Sigmoid colon (tissue), 7 donors: Measurements from ENCODE around the gene SCAF4. TPM values are rescaled to one million over a fixed set of nuclear protein-coding genes. Genes with fewer than 3 reads are reported as not detected.

Source experiments
- DNase-seq: peaks from one replicate; pipeline ENCODE4 v3.0.0-alpha.2; 2019
- H3K27ac ChIP-seq, 4 donors: fragments of 200-600 bp; sonication (generic); one replicate each; pipeline ENCODE4 v1.5.1; 2016 to 2019; ENCODE audit warnings: mild to moderate bottlenecking in 1 of 4
- H3K27me3 ChIP-seq, 3 donors: fragments of 200-600 bp; sonication (generic); one replicate each; pipeline ENCODE4 v1.5.1; 2019; ENCODE audit warnings: mild to moderate bottlenecking in 1 of 3
- H3K36me3 ChIP-seq, 4 donors: fragments of 200-600 bp; sonication (generic); one replicate each; pipeline ENCODE4 v1.5.1; 2016 to 2019
- H3K4me1 ChIP-seq, 4 donors: fragments of 200-600 bp; sonication (generic); one replicate each; pipeline ENCODE4 v1.5.1; 2017 to 2019
- H3K4me3 ChIP-seq, 4 donors: fragments of 200-600 bp; sonication (generic); one replicate each; pipeline ENCODE4 v1.5.1; 2017 to 2019; ENCODE audit warnings: mild to moderate bottlenecking in 2 of 4, moderate library complexity in 1 of 4
- H3K9me3 ChIP-seq, 4 donors: fragments of 200-600 bp in 3 of 4; sonication (generic) in 3 of 4; one replicate each; pipeline versions ENCODE4 v1.5.1 to v1.6.1; 2013 to 2019
- CTCF ChIP-seq, 4 experiments: fragments of 450-650 bp in 3 of 4; fragments of 200-600 bp in 1 of 4; IDR thresholded peaks; one replicate each; pipeline ENCODE4 v1.5.1; 2016 to 2019; ENCODE audit warnings: antibody characterized with exemption in 4 of 4, mild to moderate bottlenecking in 3 of 4, moderate library complexity in 2 of 4
- EP300 ChIP-seq, 4 donors: sonication (generic); formaldehyde crosslinking; IDR thresholded peaks; one replicate each; pipeline ENCODE4 v1.6.1; 2017; ENCODE audit warnings: antibody characterized with exemption in 4 of 4
- POLR2A ChIP-seq, 2 donors: fragments of 450-650 bp; IDR thresholded peaks; one replicate each; pipeline ENCODE4 v1.6.1; 2016; ENCODE audit warnings: antibody characterized with exemption in 2 of 2, mild to moderate bottlenecking in 2 of 2, moderate library complexity in 2 of 2
- POLR2AphosphoS5 ChIP-seq, 4 donors: sonication (generic); formaldehyde crosslinking; IDR thresholded peaks; one replicate each; pipeline ENCODE4 v1.6.1; 2017; ENCODE audit warnings: antibody characterized with exemption in 4 of 4
- WGBS, 2 donors: extraction: QIAGEN DNeasy Blood & Tissue Kit; methylation state at CpG; one replicate each; pipeline ENCODE4 v1.1.7; 2013; 5-methylcytosine and 5-hydroxymethylcytosine counted together
- intact Hi-C: fragments of 100-400 bp; cut with DNase I; formaldehyde crosslinking; loops from one replicate; pipeline ENCODE4 v1.15.1; 2023
- polyA plus RNA-seq, 3 donors: library from polyadenylated mRNA; stranded (reverse); fragments of 200-250 nt; gene quantifications; one replicate each; pipeline ENCODE4 v1.2.3, GENCODE V29; 2013
- total RNA-seq, 4 donors: library from RNA; depleted of rRNA; stranded (reverse); fragments of >200 nt; gene quantifications; one replicate each; pipeline ENCODE4 v1.1.0, GENCODE V29; 2016
- donor health status: healthy with polysubstance abuse.
- donor health status: Bipolar disorder and iron deficiency.
- donor health status: healthy.

Gene SCAF4
- total and polyA plus RNA-seq, 7 donors: 6.0 to 19.1 (median 11.4) TPM

- no peak overlapping the region for H3K27ac ChIP-seq
- intact Hi-C loops: no loop called here
- TF ChIP-seq CTCF (IDR thresholded peaks at IDR 0.05) (no peak), EP300 (IDR thresholded peaks at IDR 0.05) (no peak), POLR2A (IDR thresholded peaks at IDR 0.05) (no peak), POLR2AphosphoS5 (IDR thresholded peaks at IDR 0.05) (no peak)
- no peaks in the 10 kb centered on the region for H3K9me3 ChIP-seq
- H3K36me3 ChIP-seq: no peaks in the 10 kb centered on the region
- H3K27me3 ChIP-seq: no peaks in the 10 kb centered on the region
- 59 to 76% methylated on average over 3 of the region's 3 CpGs for WGBS, 2 donors
- H3K4me3 ChIP-seq: no peak overlapping the region
- peaks cover 3 to 73% (median 51%) of the 10 kb centered on the region in 4 donors for H3K4me1 ChIP-seq
- DNase-seq: no peak
Observed at GRCh38 chr21:31728952-31729351, 3.0 kb downstream of the SCAF4 start.

- DNase-seq: no peak
- intact Hi-C loops: no loop called here
- no peak for TF ChIP-seq POLR2AphosphoS5 (IDR thresholded peaks at IDR 0.05)
- TF ChIP-seq EP300 (IDR thresholded peaks at IDR 0.05): no peak
- TF ChIP-seq CTCF (IDR thresholded peaks at IDR 0.05): no peak
- no peak for TF ChIP-seq POLR2A (IDR thresholded peaks at IDR 0.05)
- no peaks in the 10 kb centered on the region for H3K36me3 ChIP-seq
- no peaks in the 10 kb centered on the region for H3K27me3 ChIP-seq
- H3K4me1 ChIP-seq: peaks cover 3 to 73% (median 48%) of the 10 kb centered on the region in 4 donors
- no peaks in the 10 kb centered on the region for H3K9me3 ChIP-seq
- 87 to 93% methylated on average over 2 of the region's 2 CpGs for WGBS, 2 donors
- no peak overlapping the region for H3K27ac ChIP-seq
- no peak overlapping the region for H3K4me3 ChIP-seq
Observed at GRCh38 chr21:31728191-31728590, 3.7 kb downstream of the SCAF4 start.

DNA sequence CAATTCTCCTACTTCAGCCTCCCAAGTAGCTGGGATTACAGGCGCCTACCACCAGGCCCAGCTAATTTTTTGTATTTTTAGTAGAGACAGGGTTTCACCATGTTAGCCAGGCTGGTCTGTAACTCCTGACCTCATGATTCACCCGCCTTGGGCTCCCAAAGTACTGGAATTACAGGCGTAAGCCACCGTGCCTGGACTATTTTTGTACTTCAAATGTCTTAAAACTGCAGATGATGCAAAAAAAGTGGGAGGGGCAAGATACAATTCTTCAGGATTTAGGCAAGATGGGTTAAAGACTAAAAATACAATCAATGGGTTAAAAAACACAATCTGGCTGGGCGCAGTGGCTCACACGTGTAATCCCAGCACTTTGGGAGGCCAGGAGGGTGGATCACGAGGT, 4.7 kb downstream of the SCAF4 start:
- H3K36me3 ChIP-seq: no peaks in the 10 kb centered on the region
- H3K4me1 ChIP-seq: peaks cover 3 to 74% (median 42%) of the 10 kb centered on the region in 4 donors
- TF ChIP-seq POLR2A (IDR thresholded peaks at IDR 0.05) (no peak), CTCF (IDR thresholded peaks at IDR 0.05) (no peak), EP300 (IDR thresholded peaks at IDR 0.05) (no peak), POLR2AphosphoS5 (IDR thresholded peaks at IDR 0.05) (no peak)
- no peak overlapping the region for H3K4me3 ChIP-seq
- 85 to 88% methylated on average over 7 of the region's 7 CpGs for WGBS, 2 donors
- H3K9me3 ChIP-seq: no peaks in the 10 kb centered on the region
- intact Hi-C loops: no loop called here
- H3K27me3 ChIP-seq: no peaks in the 10 kb centered on the region
- H3K27ac ChIP-seq: no peak overlapping the region
- no peak for DNase-seq

DNA sequence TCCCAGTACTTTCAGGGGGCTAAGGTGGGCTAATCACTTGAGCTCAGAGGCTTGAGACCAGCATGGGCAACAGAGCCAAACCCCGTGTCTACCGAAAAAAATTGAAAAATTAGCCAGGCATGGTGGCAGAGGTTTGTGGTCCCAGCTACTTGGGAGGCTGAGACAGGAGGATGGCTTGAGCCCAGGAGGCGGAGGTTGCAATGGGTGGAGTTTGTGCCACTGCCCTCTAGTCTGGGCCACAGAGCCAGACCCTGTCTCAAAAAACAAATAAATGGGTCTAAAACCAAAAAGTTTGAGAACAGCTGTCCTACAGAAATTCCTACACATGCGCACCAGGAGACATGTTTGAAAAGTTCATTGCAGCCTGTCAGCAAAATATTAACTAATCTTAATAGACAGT, 5.5 kb downstream of the SCAF4 start:
- Histone ChIP-seq H3K4me3 (no peak overlapping the region), H3K36me3 (no peaks in the 10 kb centered on the region), H3K4me1 (peaks cover under 1 to 81% (median 43%) of the 10 kb centered on the region in 4 donors), H3K9me3 (no peaks in the 10 kb centered on the region), H3K27me3 (no peaks in the 10 kb centered on the region), H3K27ac (no peak overlapping the region)
- intact Hi-C loops: no loop called here
- TF ChIP-seq CTCF (IDR thresholded peaks at IDR 0.05): no peak
- no peak for TF ChIP-seq POLR2AphosphoS5 (IDR thresholded peaks at IDR 0.05)
- no peak for TF ChIP-seq POLR2A (IDR thresholded peaks at IDR 0.05)
- no peak for TF ChIP-seq EP300 (IDR thresholded peaks at IDR 0.05)
- DNase-seq: no peak
- WGBS, 2 donors: 96 to 98% methylated on average over 4 of the region's 4 CpGs

GRCh38 chr21:31725202-31725839, 6.6 kb downstream of the SCAF4 start:
- no peak overlapping the region for H3K4me3 ChIP-seq
- WGBS, 2 donors: 76 to 81% methylated on average over 6 of the region's 6 CpGs
- TF ChIP-seq CTCF (IDR thresholded peaks at IDR 0.05) (no peak), EP300 (IDR thresholded peaks at IDR 0.05) (no peak), POLR2AphosphoS5 (IDR thresholded peaks at IDR 0.05) (no peak), POLR2A (IDR thresholded peaks at IDR 0.05) (no peak)
- H3K27me3 ChIP-seq: no peaks in the 10 kb centered on the region
- no peaks in the 10 kb centered on the region for H3K9me3 ChIP-seq
- intact Hi-C loops: no loop called here
- no peaks in the 10 kb centered on the region for H3K36me3 ChIP-seq
- H3K27ac ChIP-seq: no peak overlapping the region
- H3K4me1 ChIP-seq: peaks cover 0 to 84% (median 42%) of the 10 kb centered on the region in 4 donors
- DNase-seq: no peak
